NCI-H526 (cell line): ENCODE data around the gene KRTAP3-1.
A peak's percentile ranks its signal among the peaks of the same experiment; 100 is the strongest.
"Not testable (repeated sequence)": the region's sequence is repeated elsewhere in the genome, so short reads cannot be mapped to it uniquely, and the experiment has no call there.

ENCODE experiments used
- DNase-seq, 2 experiments: peaks; one replicate each; lab custom pipeline; 2025; lab: John Stamatoyannopoulos, UW

KRTAP3-1 gene

DNA sequence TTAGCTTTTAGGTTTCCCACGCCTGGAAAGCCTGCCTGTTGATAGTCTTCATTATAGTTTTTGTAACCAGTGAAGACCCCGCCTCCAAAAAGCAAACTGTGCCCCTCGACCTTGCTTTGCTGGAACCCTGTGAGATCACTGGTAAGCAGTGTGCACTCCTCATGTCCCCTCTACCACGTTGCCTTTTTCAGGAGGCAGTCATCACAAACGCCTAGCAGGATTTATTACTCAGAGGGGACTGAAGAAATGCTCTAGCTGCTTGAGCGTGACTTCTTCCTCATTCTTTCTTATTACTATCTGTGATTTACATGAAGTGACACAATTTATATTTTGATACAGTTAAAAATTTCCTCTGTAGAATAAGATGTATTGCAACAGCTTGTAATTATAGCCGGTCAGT is 6.5 kb upstream of the KRTAP3-1 start:
- no peak for DNase-seq

DNA sequence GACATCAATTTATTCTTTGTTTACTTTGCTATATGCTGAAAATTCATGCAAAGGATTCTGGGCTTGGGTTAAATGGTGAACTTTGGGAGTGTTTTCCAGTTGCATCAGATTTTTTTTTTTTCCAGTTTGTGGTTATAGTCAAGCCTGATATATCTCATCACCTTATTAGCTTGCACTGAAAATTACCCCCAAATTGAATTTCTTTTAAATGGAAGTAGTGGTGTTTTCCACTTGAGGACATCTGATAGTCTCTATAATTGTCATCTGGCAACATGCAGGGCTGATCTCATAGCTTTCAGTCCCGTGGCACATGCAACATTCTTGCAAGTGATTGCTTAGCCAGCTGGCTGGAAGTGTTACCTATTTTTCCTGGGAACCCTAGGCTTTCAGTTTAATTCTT is 4.7 kb upstream of the KRTAP3-1 start:
- DNase-seq, result no peak

- DNase-seq, result no peak
Measured at GRCh38 chr17:41013181-41013580, 4.3 kb upstream of the KRTAP3-1 start.

DNA sequence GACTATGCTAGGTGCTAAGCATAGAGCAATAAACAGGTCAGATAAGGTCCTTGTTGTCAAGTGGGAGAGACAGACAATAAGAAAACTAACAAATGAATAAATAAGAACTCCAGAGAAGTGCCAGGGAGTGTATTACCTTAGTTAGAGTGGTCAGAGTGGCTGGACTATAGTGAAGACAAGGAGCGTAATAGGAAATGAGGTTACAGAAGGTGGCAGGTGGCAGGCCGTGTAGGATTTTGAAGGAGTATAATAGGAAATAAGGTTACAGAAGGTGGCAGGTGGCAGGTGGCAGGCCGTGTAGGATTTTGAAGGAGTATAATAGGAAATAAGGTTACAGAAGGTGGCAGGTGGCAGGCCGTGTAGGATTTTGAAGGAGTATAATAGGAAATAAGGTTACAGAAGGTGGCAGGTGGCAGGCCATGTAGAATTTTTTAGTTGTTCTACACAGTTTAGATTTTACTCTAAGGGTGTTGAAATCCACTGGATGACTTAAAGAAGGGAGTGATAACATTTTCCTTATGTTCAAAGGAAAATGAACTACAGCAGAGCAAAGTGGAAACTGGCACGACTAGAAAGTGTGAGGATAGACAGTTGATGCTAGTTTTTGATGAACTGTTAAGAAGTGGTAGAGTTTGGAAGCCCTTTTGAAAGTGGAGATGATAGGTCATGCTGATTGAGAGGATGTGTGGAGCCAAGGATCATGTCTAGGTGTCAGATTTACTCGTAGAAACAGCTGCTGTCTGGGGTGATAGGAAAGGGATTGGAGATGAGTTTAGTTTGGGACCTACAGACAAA is 3.6 kb upstream of the KRTAP3-1 start:
- DNase-seq, result no peak

GRCh38 chr17:41010441-41010840 is 1.5 kb upstream of the KRTAP3-1 start:
- DNase-seq, result peak; percentile 33 to 63

DNA sequence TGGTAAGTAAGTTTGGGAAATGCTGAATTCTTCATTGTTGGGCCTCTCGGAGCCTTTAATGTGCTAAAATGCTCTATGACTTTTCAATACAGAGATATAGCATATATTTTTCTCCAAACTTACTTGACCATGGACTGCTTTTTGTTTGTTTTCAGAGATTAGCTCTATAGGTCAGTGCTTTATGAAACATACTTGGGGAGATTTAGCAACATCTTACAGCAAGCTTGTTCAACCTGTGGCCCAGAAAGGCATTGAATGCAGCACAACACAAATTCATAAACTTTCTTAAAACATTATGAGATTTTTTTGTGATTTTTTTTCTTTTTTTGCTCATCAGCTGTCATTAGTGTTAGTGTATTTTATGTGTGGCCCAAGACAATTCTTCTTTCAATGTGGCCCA is 1.0 kb upstream of the KRTAP3-1 start:
- DNase-seq, result no peak

DNA sequence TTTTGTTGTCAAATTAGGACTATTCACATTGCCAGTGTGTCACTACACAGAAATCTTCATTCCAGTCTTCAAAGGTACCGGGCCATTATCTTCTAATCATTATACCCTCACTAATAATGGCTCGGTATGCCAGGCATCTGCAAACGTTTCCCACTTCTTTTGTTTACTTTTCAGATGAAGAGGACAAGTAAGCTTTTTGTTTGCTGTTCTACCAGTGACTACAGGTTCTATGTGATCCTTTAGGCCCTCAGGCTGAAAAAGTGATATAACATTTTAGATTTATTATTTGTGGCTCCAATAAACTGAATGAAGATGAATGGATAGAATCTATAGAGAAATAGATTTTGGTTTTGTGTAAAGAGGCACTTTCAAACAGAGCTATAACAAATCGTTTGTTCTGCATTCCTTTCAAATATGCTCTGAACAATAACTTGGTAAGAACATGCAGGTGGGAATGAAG is 403 bp upstream of the KRTAP3-1 start:
- DNase-seq, result peak; percentile 28 to 50

GRCh38 chr17:41004397-41004796 is 4.5 kb downstream of the KRTAP3-1 start:
- DNase-seq, result no peak

GRCh38 chr17:41003926-41004325 is 5.0 kb downstream of the KRTAP3-1 start:
- no peak for DNase-seq

GRCh38 chr17:41002814-41003213 is 6.1 kb downstream of the KRTAP3-1 start:
- DNase-seq, result no peak

DNA sequence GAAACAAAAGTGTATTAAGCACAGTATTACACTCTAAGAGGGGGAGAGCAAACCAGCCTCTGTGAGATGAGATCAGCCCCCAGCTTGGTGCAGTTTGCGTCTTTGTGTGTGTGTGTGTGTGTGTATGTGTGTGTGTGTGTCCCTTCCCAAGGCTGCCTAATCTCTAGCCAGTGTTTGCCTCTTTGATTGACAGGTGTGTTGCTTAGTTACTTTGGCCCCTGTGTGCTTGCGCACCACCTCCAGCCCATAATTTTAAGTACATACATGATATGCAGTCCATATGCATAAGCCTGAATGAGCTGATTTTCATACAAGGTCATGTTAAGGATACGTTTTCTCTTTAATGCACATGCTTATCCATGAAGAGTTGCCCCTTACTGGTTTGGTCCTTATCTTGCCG is 7.1 kb downstream of the KRTAP3-1 start:
- peak; percentile 57 to 58 for DNase-seq

DNA sequence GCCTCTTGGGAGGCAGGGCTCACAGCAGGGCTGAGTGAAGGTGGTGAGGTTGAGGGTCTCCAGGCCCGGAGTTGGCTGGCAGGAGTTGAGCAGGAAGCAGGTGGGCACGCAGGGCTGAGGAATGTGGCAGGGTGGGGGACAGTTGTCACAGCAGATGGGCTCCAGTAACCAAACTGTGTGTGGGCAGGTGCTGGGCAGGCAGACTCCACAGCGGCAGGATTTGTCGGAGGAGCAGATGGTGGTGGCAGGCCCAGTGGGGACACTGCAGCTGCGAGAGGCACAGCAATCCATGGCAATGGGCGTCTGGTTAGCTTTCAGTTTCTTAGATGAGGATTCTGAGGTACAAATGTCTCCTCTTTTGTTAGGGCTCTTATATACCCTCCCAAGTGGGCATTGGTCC is 9.4 kb downstream of the KRTAP3-1 start, which contains the start of gene KRTAP3-2:
Gene KRTAP3-2, minus strand, starts transcription at position 344 of the 400 bp plus-strand sequence. Its CDS starts 53 bp downstream, at position 291.
- DNase-seq, result not testable (repeated sequence)

- DNase-seq, result no peak
Measured at GRCh38 chr17:40997361-40997760, 11.6 kb downstream of the KRTAP3-1 start.

- DNase-seq, result no peak
Measured at GRCh38 chr17:40996829-40997228, 12.1 kb downstream of the KRTAP3-1 start.

GRCh38 chr17:40995116-40995515 is 13.8 kb downstream of the KRTAP3-1 start:
- no peak for DNase-seq

DNA sequence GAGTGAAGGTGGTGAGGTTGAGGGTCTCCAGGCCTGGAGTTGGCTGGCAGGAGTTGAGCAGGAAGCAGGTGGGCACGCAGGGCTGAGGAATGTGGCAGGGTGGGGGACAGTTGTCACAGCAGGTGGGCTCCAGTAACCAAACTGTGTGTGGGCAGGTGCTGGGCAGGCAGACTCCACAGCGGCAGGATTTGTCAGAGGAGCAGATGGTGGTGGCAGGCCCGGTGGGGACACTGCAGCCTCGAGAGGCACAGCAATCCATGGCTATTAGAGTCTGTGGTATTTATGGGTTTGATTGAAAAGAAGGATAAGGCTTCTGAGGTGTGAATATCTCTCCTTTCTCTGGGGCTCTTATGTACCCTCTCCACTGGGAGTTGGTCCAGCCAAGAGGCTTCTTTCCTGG is 15.1 kb downstream of the KRTAP3-1 start, which contains the start of gene KRTAP3-3:
Gene KRTAP3-3, minus strand, starts transcription at position 326 of the 400 bp plus-strand sequence. Its CDS starts 67 bp downstream, at position 259.
- no peak for DNase-seq

- no peak for DNase-seq
Measured at GRCh38 chr17:40993084-40993483, 15.8 kb downstream of the KRTAP3-1 start.

DNA sequence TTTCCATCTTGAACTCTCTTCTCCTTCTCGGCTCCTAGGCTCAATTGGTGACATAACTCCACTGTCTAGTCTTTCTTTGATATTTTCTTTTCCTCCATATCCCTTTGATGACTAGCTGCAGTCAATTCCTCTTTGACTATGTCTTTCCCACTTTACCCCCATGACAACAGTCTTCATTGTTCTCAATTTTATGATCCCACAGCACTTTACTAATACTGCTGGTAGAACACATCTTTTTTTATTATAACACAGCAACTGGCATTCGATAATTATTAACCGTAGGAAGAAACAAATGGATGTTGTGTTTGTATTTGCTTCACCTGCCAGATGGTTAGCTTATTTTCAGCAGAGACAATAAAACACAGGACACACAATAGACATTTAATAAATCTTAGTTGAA is 16.3 kb downstream of the KRTAP3-1 start:
- DNase-seq, result peak; percentile 61 to 64

DNA sequence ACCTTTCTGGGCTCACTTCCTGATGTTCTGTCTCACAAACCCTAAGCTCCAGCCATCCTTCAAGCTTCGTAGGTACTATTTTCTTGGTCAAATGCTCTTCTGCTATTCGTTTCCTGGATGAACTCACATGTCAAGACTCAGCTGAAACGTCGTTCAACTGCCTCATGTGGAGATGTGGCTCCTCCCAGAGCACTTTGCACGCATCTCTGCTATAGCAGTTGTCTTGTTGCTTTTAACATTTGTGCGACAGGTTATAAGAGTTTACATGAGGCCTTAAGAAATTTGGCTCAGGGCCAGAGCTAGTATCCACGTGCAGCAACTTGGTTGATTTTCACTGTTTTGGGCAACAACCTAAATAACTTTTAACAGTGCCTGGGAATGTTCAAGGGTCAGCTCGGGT is 22.0 kb downstream of the KRTAP3-1 start:
- DNase-seq, result peak; percentile 32 to 80

- no peak for DNase-seq
Measured at GRCh38 chr17:40984226-40984625, 24.7 kb downstream of the KRTAP3-1 start, which contains the start of gene KRT40. TSS of gene KRT40 (minus strand) at chr17:40984326. CDS start at chr17:40984273, 53 bp downstream.

DNA sequence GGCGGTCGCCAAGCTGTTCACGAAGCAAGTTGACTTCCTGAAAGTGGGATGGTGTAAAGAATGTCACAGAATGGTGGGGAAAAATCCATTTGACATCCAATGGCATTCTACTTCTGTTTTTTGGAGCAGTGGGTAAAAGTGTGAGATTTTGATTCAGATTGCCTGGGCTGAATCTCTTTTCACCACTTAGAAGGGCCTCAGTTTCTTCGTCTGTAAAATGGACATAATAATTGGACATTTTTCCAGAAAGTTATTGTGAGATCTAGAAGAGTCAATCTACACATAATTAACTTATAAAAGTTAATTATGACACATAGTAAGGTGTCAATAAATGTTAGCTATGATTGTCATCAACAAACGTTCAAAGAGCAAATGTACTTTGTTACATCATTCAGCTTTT is 27.8 kb downstream of the KRTAP3-1 start:
- no peak for DNase-seq

GRCh38 chr17:40980596-40980995 is 28.3 kb downstream of the KRTAP3-1 start:
- peak in 1 of 2 experiments; percentile 27 for DNase-seq

GRCh38 chr17:40980117-40980516 is 28.8 kb downstream of the KRTAP3-1 start:
- DNase-seq, result no peak
